GM21786 (cell line): Measurements from ENCODE around the gene PCMT1.
"Not testable (repeated sequence)": the region's sequence is repeated elsewhere in the genome, so short reads cannot be mapped to it uniquely, and the experiment has no call there.

Source experiments
- ATAC-seq: cut with Tn5 transposase; IDR thresholded peaks from one replicate; pipeline ENCODE4 v1.9.1; 2021; ENCODE audit not compliant: unreplicated experiment

Gene PCMT1

DNA sequence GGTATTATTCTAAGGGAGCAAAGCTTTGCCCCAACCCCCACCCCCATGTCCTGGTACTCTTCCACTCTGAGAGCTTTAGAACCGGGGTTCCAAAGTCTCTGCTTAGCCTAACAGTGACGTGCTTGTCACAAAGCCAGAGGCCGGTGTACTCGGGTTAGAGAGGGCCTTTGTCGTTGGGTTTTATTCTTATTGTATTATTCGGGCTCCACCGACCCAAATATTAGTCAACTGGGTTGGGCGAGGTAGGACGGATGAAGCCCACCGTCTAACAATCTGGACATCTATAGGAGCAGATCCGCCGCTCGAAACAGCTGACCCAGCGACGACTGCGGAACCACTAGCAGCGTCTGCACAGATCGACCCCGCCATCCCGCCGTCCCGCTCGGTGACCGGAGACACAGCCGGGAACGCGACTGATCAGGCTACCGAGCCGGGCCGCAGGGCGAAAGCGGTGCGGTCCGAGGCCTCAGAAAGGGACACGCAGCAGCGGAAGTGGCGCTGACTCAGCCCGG is 403 bp upstream of the PCMT1 start:
- not testable (repeated sequence) for ATAC-seq

DNA sequence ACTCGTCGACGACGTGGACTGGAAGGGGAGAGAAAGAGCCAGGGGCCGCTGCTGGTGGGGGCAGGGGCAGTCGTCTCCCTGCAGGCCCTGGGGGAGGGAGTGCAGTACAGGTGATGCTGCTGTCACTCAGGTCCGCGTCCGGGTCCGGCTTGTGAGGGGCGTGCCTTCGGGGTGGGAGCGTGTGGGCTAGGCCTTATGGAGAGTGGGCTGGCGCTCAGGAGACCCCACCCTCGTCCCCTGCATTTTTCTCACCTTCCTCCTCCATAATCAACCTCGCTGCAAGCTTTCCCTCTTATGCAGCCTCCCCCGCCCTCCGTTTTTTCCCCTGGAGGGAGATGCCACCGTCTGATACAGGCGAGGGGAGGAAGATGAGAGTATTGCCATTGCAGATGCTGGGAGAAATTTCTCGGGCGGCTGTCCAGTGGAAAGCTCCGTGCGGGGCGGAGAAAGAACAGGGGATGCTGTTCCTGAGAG is 632 bp downstream of the PCMT1 start:
- peak; percentile 37 for ATAC-seq

DNA sequence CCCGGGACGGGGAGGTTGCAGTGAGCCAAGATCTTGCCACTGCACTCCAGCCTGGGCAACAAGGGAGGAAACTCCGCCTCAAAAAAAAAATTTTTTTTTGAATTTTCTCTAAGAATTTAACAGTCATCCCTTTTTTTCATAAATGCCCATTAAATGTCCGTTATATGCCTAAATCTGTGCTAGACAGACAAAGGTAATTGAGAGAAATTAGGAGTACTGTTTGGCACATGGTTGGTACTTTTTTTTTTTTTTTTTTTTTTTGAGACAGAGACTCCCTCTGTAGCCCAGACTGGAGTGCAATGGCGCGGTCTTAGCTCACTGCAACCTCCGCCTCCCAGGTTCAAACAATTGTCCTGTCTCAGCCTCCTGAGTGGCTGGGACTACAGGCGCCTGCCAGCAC is 1.7 kb downstream of the PCMT1 start:
- no peak for ATAC-seq

DNA sequence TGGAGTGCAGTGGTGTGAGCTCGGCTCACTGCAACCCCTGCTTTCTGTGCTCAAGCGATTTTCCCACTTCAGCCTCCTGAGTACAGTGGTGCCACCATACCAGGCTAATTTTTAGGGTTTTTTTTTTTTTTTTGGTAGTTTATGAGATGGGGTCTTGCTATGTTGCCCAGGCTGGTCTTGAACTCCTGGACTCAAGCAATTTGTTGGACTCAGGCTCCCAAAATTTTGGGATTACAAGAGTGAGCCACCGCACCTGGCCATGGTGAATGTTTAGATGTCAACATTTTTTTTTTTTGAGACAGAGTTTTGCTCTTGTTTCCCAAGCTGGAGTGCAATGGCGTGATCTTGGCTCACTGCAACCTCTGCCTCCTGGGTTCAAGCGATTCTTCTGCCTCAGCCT is 2.4 kb downstream of the PCMT1 start:
- ATAC-seq, result not testable (repeated sequence)

DNA sequence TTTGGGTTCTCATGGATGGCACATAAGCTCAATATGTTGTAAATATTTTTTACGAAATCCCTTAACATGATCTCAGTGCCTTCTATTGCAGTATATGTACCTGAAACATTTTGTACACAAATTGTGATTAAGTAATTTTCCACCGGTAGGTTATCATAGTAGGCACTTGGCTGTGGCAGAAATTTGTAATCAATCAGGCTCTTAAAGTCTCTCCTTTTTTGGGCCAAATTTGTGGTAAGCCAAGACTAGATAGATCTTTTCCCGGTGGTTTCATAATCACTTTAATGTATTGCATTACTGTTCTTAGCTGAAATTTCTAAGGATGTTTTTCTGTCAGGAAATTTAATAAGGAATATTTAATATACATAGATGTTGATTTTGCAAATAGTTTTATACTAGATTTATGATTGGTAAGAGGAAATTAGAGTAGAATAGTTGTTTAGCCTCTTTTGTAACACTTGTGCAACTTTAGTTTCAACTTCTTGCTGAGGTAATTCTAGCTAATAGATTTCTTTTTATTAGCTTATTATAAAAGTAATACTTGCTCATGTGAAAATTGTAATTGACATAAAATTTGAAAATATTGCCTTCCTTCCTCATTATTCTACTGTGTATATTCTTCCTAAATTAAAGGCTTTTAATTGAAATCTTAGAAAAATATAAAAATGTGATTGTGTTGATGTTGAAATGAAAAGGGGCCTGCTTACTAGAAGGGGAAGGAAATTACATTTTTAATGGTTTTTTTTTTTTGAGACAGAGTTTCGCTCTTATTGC is 3.2 kb downstream of the PCMT1 start:
- ATAC-seq, result no peak

DNA sequence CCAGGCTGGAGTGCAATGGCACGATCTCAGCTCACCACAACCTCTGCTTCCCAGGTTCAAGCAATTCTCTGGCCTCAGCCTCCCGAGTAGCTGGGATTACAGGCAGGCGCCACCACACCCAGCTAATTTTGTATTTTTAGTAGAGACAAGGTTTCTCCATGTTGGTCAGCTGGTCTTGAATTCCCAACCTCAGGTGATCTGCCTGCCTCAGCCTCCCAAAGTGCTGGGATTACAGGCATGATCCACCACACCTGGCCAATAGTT is 3.8 kb downstream of the PCMT1 start:
- not testable (repeated sequence) for ATAC-seq

DNA sequence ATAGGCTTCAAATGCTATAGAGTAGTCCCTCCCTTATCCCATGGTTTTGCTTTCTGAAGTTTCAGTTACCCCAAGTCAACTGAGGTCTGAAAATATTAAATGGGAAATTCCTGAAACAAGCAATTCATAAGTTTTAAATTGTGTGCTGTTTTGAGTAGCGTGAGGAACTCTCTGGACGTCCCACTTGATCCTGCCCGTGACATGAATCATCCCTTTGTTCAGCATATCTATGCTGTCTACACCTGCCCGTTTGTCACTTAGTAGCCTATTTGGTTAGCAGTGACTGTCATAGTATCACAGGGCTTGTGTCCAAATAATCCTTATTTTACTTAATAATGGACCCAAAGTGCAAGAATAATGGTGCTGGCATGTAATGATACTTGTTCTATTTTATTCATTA is 5.0 kb downstream of the PCMT1 start:
- no peak for ATAC-seq

DNA sequence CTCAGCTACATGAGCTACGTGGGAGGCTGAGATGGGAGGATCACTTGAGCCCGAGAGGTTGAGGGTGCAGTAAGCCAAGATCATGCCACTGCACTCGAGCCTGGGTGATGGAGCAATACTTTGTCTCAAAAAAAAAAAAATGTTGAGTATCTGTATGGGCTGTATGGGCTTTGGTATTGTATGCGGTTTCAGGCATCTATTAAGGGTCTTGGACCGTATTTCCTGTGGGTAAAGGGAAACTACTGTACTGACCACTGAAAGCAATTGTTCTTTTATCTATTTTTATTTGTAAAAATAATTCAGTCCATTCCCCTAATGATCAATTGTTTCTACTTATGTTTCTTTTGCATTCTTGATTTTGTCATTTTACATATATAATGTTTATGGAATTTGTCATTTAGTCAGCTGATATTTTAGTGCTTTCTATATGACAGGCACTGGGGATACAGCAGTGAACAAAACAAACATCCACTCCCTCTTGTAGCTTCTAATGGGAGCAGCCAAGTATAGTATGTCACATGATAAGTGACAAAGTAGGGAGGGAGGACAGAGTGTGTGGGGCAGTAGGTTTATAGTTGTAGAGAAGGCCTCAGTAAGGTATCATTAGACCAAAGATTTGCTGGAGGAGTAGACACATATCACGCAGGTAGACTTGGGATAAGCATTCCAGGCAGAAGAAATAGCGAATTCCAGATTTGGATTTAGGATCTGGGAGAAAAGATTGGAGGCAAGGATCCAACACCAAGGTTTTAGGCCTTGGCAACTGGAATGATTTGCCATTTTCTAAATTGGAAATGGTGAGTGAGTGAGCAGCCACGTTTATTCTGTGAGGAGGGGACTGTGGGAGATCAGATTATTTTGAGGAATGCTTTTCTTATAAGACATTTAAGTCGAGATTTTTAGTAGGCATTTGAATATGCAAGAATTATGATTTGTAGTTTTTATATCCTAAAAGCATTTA is 6.0 kb downstream of the PCMT1 start:
- peak; percentile 81 for ATAC-seq

DNA sequence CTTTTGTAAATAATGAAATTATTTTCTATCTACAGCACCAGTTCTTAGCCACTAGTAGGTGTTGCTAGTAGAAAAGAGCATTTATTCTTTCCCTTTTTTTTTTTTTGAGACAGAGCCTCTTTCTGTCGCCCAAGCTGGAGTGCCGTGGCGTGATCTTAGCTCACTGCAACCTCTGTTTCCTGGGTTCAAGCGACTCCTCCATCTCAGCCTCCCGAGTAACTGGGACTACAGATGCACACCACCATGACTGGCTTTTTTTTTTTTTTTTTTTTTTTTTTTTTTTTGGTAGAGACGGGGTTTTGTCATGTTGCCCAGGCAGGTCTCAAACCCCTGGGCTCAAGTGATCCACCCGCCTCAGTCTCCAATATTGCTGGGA is 6.7 kb downstream of the PCMT1 start:
- no peak for ATAC-seq

DNA sequence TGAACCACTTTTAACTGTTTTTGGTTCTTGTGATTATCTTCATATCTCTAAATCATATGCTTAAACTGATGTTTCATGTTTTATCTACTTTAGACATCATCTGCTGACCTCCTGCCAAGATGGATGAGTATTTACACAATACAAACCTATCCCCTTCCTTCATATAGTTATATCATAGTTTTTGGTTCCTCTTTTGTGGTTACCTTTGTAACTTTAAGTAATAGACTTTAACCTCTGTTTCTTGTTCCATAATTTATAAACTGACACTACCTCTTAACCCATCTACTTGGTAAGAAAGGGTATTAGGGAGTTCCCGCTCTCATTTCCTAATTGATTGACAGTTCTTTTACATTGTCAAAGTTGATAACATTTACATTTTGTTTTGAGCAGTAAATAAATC is 11.9 kb downstream of the PCMT1 start:
- ATAC-seq, result peak; percentile 99

DNA sequence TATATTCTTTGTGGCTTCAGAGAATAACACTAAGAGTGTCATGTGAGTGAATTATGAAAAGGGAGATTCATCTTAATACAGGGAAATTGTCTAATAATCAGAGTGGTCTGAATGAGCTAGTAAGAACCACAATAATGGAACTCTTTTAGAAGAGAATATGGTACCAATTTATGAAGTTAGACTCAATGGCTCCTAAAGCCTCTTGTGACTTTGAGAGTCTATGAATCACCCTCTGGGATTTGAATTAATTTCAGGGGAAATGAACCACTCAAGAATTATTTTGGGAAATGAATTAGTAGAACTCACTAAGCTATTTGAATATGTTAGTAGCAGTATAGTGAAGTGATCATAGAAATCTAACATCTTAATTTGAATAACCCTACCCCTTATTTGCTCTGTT is 14.3 kb downstream of the PCMT1 start:
- ATAC-seq, result no peak

DNA sequence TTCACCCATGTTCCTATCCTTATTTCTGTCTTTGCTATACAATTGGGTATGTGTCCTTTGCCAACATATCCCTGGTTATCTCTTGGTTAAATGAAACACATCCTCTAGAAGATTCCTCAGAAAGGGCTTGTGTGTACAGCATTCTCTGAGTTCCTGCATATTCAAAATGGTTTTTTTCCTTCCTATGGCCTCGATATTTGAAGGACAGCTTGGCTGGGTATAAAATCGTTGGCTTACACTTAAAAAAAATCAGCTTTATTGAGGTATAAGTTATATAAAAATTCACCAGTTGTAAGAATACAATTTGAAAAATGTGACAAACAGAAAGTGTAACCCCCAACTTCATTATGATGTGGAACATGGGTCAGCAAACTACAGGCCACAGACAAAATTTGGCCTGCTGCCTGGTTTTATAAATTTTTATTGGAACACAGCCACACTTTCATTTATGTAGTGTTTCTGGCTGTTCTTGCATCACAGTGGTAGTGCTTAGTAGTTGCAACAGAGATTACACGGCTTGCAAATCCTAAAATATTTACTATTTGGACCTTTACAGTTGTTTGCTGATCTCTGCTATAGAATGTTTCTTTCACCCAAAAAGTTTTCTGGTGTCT is 16.7 kb downstream of the PCMT1 start:
- ATAC-seq, result no peak

DNA sequence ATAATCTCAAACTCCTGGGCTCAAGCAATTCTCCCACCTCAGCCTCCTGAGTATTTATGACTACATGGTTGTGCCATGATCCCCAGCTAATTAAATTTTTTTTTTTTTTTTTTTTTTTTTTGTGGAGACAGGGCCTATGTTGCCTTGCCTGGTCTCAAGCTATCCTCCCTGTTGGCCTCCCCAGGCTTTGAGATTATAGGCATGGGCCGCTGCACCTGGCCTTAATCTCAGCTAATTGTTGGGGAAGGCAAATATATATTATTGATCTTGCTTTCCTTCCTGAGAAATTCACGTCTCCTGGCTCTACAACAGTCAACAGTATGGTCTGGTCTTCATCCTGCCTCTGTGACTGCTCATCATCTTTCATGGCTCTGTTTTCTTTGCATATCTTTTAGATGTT is 20.1 kb downstream of the PCMT1 start:
- no peak for ATAC-seq

DNA sequence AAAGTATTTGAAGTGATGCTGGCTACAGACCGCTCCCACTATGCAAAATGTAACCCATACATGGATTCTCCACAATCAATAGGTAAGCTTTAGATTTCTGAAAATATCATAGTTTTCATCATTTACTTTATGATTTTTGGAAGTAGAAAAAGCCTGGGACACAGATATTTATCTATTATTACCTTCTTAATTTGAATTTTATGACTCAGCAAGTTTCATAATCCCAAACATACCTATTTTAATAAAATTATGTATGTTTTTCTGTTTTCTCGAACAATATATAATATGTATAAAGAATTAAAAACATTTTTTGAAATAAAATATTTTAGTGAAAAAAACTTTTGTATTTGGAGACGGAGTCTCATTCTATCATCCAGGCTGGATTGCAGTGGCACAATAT is 21.6 kb downstream of the PCMT1 start:
- ATAC-seq, result no peak

DNA sequence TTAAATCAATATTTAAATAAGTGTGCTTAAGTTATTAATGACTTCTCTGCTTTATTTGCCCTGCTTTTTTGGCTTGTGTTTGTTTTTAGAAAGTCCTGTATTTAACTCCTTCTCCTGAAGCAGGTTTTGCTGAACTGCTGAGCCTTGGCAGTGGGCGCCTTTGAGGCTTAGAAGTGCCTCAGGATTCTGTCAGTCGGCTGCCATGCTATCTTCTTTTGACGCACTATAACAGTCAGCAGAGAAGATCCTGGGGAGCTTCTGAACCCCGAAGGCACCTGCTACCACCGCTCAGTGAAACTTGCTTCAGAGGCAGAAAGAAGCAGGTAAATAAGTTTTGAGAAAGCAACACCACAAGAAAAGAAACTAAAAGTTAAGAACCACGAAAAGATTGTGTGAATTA is 22.4 kb downstream of the PCMT1 start:
- no peak for ATAC-seq

DNA sequence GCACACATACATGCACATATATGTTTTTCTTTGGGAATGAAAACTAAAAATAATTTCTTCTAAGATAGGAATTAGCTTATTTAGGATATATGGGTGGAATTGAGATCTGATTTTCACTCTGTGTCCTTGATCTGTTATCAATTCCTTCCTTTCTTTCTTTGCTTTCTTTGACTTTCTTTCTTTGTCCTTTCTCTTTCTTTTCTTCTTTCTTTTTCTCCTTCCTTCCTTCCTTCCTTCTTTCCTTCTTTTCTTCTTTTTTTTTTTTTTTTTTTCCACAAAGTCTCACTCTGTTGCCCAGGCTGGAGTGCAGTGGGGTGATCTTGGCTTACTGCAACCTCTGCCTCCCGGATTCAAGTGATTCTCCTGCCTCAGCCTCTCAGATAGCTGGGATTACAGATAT is 28.1 kb downstream of the PCMT1 start:
- ATAC-seq, result no peak

DNA sequence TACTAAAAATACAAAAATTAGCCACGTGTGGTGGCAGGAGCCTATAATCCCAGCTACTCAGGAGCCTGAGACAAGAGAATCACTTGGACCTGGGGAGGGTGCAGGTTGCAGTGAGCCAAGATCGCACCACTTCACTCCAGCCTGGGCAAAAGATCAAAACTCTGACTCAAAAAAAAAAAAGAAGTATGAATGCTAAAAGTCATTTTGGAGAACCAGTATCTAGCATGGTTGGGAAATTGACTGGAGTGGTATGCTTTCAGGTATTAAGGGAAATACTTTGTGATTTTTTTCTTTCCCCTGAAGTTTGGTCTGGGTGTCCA is 30.1 kb downstream of the PCMT1 start:
- no peak for ATAC-seq

DNA sequence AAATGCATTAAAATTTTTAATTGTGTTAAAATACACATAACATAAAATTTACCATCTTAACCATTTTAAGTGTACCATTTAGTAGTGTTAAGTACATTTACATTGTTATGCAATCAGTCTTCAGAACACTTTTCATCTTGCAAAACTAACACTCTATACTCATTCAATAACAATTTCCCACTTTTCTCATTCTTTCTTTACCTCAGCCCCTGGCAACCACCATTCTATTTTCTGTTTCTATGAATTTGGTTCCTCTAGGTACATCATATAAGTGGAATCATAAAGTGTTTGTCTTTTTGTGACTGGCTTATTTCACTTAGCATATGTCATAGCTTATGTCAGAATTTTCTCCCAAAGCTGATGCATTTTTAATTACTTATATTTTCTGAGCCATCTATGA is 32.2 kb downstream of the PCMT1 start:
- no peak for ATAC-seq

DNA sequence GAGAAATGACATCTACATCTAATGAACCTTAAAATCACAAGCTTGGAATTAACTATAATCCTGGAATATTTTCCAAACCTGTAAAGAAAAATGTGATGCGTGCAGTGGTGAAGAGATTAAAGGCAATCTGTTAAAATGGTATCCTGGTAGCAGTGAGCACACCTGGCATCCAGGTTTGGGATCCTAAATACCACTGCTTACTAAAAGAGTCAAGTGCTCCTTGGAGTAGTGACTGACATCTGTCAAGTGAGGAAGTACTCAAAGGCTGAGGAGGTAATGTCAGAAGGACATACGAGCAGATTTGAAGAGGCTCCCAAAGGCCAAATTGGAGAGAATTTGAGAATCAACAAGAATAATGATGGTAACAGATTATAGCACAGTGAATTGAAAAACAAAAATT is 32.8 kb downstream of the PCMT1 start:
- ATAC-seq, result no peak

DNA sequence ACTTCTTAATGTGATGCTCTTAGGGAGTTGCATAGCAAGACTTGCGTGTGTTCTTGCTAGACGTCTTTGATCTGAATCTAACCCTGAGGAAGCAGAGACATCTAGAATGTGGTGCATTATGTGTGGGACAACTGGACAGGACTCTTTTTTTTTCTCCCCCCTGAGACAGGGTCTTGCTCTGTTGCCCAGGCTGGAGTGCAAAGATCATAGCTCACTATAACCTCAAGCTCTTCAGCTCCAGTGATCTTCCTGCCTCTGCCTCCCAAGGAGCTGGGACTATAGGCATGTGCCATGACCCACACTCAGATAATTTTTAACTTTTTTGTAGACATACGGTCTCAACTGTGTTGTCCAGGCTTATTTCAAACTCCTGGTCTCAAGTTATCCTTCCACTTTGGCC is 34.0 kb downstream of the PCMT1 start:
- ATAC-seq, result no peak

DNA sequence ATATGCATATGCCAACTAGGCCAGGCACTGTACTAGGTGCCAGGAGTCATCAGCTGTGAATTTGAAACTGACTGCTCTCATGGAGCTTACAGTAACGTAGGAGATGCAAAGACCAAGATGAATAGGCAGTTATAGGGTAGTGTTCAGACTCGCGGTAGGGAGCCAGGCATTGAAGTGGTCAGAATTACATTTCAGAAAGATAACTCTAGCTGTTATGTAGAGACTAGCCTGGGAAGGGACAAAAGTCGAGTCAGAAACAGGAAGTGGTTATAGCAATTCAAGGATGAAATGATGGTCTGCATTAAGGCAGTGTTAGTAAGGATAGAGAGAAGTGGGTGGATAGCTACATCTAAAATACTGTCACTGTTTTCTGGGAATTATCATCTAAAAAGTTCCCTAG is 56.6 kb downstream of the PCMT1 start:
- no peak for ATAC-seq

DNA sequence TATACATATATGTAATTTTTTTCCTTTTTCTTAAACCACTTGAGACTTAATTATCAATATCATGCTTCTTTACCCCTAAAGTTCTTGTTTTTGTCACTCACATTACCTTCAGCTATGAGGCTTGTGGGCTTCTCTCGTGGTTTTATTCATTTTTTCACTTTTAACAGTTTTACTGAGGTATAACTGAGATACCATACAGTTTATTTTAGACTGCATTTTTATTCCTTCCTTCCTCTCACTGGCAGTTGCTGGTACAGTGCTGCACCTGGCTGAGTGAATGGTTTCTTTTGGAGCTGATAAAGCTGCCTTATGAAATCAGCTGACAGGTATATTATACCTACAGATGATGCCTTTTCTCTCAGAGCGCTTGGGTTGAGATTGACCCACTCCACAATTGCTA is 60.3 kb downstream of the PCMT1 start:
- ATAC-seq, result no peak
